Stimulated activated CD4-positive, alpha-beta T cell treated with anti-CD3 and anti-CD28 coated beads, Interleukin-1b, Interleukin-23, amount 100 ng/mL, for 48 hours (primary cell): Measurements from ENCODE around the gene USP46.
A peak's percentile ranks its signal among the peaks of the same experiment; 100 is the strongest.

Source experiments
- DNase-seq: peaks from one replicate; pipeline ENCODE4 v3.0.0-alpha.2; 2020

USP46 gene

GRCh38 chr4:52568351-52568750 lies 90.8 kb downstream of the USP46 start:
- no peak for DNase-seq

- DNase-seq: no peak
Observed at GRCh38 chr4:52566136-52567031, 92.7 kb downstream of the USP46 start.

GRCh38 chr4:52560844-52561280 lies 98.2 kb downstream of the USP46 start:
- DNase-seq: no peak

- no peak for DNase-seq
Observed at GRCh38 chr4:52555356-52555716, 103.8 kb downstream of the USP46 start.

DNA sequence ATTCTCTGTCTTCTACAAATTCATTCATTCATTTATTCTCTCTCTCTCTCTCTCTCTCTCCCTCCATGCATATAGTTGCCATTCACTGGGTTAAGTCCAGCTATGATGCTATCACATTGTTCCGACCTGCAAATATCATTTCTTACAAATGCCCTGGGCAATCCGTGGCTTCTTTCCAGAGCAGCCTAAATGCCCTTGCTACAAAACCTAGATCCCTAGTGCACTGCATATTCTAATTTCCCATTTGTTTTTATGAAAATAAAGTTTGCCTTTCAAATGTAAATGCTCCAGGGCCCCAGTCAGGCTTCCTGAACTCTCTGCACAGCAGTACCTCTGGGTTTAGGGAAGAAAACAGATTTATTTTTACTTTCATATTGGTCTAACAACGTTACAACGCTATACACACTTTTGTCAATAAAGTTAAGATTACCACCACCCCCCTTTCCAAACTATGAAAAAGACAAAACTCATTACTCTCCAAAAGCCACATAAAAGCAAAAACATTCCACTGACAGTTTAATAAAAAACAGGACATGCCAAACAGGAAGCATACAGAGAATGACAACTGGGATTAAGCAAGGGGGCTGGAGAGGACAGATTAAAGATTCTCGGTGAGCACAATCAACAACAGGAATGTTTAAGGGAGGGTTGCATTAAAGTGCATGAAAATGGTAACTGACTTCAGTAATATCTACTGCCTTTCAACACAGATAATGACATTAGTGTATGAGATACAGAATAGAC lies 104.3 kb downstream of the USP46 start:
- no peak for DNase-seq

- no peak for DNase-seq
Observed at GRCh38 chr4:52552778-52553177, 106.3 kb downstream of the USP46 start.

- no peak for DNase-seq
Observed at GRCh38 chr4:52551487-52551886, 107.6 kb downstream of the USP46 start.

GRCh38 chr4:52550186-52550585 lies 108.9 kb downstream of the USP46 start:
- DNase-seq: no peak

- no peak for DNase-seq
Observed at GRCh38 chr4:52548818-52549570, 110.1 kb downstream of the USP46 start.

GRCh38 chr4:52546449-52546848 lies 112.7 kb downstream of the USP46 start:
- no peak for DNase-seq

DNA sequence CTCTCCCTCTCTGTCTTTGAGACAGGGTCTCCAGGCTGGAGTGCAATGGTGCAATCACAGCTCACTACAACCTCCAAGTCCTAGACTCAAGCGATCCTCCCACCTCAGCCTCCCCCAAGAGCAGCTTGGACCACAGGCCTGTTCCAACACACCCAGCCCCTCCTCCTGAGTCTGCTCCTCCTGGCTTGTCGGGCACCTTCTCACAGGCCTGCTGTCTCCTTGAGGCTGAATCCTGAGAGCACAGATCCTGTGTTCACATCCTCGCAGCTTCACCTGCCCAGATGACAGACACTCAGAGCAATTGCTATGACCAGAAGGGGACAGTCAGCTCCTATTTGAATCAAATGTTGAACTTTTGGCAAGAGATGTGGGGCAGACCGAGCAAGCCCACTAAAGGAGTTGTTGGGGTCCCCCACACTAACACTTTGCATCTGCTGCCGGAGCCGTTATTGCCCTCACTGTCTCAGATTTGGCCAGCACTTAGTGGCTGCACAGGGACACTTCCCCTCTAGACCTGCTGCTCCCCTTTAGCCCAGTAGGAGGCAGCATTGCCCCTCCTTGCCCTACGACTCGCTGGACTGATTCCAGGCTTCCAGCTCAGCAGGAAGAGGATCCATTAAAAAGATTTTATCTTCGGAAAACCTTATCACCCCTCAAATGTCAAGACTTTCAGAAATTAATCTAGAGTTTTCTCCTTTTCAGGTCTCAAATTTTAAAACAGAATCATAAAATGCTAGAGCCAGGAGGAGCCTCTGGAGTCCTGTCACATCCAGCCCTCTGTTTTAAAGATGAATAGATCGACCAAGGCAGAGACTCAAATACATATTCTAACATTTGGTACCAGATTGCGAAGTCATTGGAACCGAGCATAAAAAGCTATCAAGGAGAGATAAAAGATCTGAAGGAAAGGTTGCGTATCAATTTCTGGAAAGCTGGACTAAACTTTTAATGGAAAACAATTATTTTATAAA lies 113.7 kb downstream of the USP46 start:
- peak; percentile 47 for DNase-seq
